Testis (tissue), 2 donors: ENCODE data around the gene MYOC.

Source experiments
- POLR2A ChIP-seq: fragments of 450-650 bp; IDR thresholded peaks from one replicate; pipeline ENCODE4 v1.6.1; 2017; ENCODE audit warnings: antibody characterized with exemption, mild to moderate bottlenecking, moderate library complexity
- TF ChIP-seq, protein P1 (sequence below), 3 experiments: fragments of 450-650 bp in 2 of 3; fragments of 200-600 bp in 1 of 3; sonication (generic) in 1 of 3; IDR thresholded peaks; one replicate each; pipeline ENCODE4 v1.5.1; 2016 to 2019; ENCODE audit warnings: antibody characterized with exemption in 3 of 3, mild to moderate bottlenecking in 2 of 3, moderate library complexity in 1 of 3

DNA sequence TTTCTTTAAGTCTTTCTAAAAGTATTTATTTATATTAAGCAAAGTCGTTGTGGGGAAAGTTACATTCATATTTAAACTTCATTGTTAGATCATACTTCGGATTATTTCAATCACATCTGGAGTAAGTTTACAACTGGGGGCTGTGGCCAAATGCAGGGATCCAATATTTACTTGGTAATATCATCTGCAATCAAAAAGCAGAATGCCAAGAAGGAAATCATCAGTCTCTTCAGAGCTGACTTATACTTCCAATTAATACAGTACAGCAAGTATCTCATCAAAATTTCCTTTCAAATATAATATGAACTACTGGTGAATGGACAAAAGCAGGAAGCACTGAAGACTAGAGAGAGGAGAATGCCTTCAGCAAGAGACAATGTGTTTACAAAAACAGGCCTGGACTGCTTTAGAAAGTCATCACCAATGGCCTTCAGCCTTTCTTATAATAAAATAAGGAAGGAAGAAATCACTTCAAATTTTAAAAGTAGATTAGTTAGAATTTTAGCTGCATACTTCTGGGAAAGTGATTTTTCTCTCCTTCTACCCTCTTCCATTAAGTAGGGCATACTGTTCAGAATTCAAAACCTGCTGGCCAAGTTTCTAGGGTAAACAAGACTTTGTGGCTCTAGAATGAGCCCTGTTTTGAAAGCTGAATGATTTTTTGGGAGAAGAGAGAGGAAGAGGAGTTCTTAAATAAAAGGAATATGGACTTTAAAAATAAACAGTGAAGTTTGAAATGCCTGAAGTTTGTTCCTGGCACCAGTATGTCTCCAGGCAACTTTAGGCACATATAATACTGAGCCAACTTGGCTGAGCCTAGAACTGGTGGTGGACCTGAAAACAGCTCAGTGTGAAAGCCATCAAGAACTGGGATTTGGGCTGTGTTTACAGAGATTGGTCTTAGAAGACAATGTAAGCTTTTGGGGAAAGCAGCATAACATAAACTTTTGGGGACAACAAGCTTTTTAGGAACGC, 22.2 kb upstream of the MYOC start:
- TF ChIP-seq, protein P1, sequence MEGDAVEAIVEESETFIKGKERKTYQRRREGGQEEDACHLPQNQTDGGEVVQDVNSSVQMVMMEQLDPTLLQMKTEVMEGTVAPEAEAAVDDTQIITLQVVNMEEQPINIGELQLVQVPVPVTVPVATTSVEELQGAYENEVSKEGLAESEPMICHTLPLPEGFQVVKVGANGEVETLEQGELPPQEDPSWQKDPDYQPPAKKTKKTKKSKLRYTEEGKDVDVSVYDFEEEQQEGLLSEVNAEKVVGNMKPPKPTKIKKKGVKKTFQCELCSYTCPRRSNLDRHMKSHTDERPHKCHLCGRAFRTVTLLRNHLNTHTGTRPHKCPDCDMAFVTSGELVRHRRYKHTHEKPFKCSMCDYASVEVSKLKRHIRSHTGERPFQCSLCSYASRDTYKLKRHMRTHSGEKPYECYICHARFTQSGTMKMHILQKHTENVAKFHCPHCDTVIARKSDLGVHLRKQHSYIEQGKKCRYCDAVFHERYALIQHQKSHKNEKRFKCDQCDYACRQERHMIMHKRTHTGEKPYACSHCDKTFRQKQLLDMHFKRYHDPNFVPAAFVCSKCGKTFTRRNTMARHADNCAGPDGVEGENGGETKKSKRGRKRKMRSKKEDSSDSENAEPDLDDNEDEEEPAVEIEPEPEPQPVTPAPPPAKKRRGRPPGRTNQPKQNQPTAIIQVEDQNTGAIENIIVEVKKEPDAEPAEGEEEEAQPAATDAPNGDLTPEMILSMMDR (IDR thresholded peaks at IDR 0.05): no peak
- TF ChIP-seq POLR2A: no peak
